Subcutaneous adipose tissue (tissue), 4 donors: ENCODE data around the gene RANGAP1. TPM values are rescaled to one million over a fixed set of nuclear protein-coding genes. Genes with fewer than 3 reads are reported as not detected.

Experiments
- small RNA-seq: library from RNA; depleted of rRNA; stranded (forward); fragments of <200 nt; gene quantifications from one replicate; pipeline ENCODE3, GENCODE V24; 2016
- total RNA-seq, 4 donors: library from RNA; depleted of rRNA; stranded (reverse); fragments of >200 nt; gene quantifications; one replicate each; pipeline ENCODE4 v1.1.0, GENCODE V29; 2016
- TF ChIP-seq, protein P1 (sequence below): fragments of 450-650 bp; IDR thresholded peaks from one replicate; pipeline ENCODE4 v1.5.1; 2016; ENCODE audit warnings: low read depth, mild to moderate bottlenecking, control low read depth, antibody characterized with exemption, moderate library complexity

The RANGAP1 gene
- total RNA-seq, 4 donors from 2014 or later: 21.0 to 32.8 (median 28.4) TPM

DNA sequence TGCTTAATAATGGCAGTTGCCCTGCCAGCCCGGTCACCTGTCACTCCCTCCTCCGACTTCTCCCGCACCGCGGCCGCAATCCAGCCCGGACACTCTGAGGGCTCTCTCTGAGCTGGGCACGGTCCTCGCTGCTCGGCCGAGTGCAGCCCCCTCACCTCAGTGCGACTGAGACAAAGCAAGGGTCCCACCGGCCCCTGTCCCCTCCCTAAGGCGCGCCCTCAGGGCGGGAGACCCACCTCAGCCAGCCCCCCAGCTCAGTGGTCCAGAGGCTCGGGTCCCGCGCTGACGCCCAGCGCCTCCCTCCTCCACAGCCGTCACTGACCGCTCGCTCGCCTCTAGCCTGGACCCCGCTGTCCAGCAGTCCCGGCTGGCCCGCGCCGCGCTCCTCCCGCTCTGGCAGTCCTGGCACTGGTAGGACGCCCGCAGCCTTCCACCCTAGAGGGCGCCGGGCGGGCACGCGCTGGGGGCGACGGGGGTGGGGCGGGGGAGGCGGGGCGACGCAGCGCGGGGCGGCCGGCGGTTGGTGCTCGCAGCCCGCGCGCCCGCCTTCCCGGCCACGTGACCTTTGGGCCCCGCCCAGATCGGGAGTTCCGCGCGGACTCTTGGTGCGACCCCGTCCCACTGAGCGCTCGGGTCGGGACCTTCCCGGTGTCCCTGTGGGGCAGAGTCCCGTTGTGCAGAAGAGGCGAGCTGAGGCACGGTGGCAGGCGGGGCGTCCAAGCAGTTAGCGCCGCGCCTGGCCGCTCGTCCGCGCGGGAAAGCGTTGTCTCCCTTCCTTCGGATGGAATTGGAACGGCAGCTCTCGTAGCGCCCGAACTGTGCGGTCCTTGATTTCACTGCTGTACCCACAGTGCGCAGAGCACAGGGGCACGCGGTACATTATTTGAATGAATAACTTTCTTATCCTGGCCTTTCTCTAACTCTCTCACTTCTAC, 88.7 kb downstream of the RANGAP1 start:
- TF ChIP-seq, protein P1, sequence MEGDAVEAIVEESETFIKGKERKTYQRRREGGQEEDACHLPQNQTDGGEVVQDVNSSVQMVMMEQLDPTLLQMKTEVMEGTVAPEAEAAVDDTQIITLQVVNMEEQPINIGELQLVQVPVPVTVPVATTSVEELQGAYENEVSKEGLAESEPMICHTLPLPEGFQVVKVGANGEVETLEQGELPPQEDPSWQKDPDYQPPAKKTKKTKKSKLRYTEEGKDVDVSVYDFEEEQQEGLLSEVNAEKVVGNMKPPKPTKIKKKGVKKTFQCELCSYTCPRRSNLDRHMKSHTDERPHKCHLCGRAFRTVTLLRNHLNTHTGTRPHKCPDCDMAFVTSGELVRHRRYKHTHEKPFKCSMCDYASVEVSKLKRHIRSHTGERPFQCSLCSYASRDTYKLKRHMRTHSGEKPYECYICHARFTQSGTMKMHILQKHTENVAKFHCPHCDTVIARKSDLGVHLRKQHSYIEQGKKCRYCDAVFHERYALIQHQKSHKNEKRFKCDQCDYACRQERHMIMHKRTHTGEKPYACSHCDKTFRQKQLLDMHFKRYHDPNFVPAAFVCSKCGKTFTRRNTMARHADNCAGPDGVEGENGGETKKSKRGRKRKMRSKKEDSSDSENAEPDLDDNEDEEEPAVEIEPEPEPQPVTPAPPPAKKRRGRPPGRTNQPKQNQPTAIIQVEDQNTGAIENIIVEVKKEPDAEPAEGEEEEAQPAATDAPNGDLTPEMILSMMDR: no peak

Small RNA genes lying within 50 kb of the gene (small RNA-seq; reads per million reads assigned to genes)
- not detected for gene MIR6889

Other genes with a start within 250 kb of the RANGAP1 start
- 100 to 1,000 TPM in 1 of 4 donors, 10 to 100 TPM in 3; 76.9 to 106 (median 91.0) TPM for gene EP300, start 193.6 kb downstream of the RANGAP1 start, total RNA-seq
- 10 to 100 TPM in 3 of 4 donors, 1 to 10 TPM in 1; 7.0 to 19.4 (median 12.4) TPM for gene L3MBTL2, start 80.9 kb downstream of the RANGAP1 start, total RNA-seq
- gene CHADL, start 45.3 kb downstream of the RANGAP1 start, total RNA-seq: 1 to 10 TPM in 2 of 4 donors, under 1 TPM in 1, not detected in 1; 0.85 to 3.4 (median 2.0) TPM
- gene ZC3H7B, start 15.3 kb upstream of the RANGAP1 start, total RNA-seq: 10 to 100 TPM; 14.4 to 52.6 (median 21.1) TPM
- 10 to 100 TPM; 12.1 to 30.1 (median 18.5) TPM for gene TEF, start 95.8 kb upstream of the RANGAP1 start, total RNA-seq
- gene TOB2, start 160.6 kb upstream of the RANGAP1 start, total RNA-seq: 10 to 100 TPM; 35.5 to 80.6 (median 43.9) TPM
- gene PHF5A, start 182.5 kb upstream of the RANGAP1 start, total RNA-seq: 10 to 100 TPM; 17.3 to 48.4 (median 34.6) TPM
- 100 to 1,000 TPM in 1 of 4 donors, 10 to 100 TPM in 3; 78.7 to 218 (median 90.0) TPM for gene ACO2, start 182.9 kb upstream of the RANGAP1 start, total RNA-seq